ENCODE results near the gene ZNF346. TPM values are rescaled to one million over a fixed set of nuclear protein-coding genes. Genes with fewer than 3 reads are reported as not detected.
"Not testable (repeated sequence)": the region's sequence is repeated elsewhere in the genome, so short reads cannot be mapped to it uniquely, and the experiment has no call there.

ZNF346 gene
- polyA plus RNA-seq, 12 donors: 11.6 to 28.9 (median 14.8) TPM; not detected in 1

- peak; percentile 79 for DNase-seq
Observed at GRCh38 chr5:177005619-177006264, 16.8 kb upstream of the ZNF346 start.

GRCh38 chr5:177006265-177006972 is 16.1 kb upstream of the ZNF346 start, which contains the start of gene UIMC1:
TSS of gene UIMC1 (minus strand) at chr5:177006779. CDS start at chr5:176982615, 24,164 bp downstream.
- DNase-seq: peak; percentile 93

GRCh38 chr5:177008716-177009115 is 13.8 kb upstream of the ZNF346 start:
- DNase-seq: no peak

- no peak for DNase-seq
Observed at GRCh38 chr5:177010153-177010552, 12.3 kb upstream of the ZNF346 start.

GRCh38 chr5:177015156-177015555 is 7.3 kb upstream of the ZNF346 start:
- DNase-seq: no peak

- peak; percentile 14 for DNase-seq
Observed at GRCh38 chr5:177018341-177018740, 4.2 kb upstream of the ZNF346 start.

- no peak for DNase-seq
Observed at GRCh38 chr5:177020033-177020432, 2.5 kb upstream of the ZNF346 start.

GRCh38 chr5:177023303-177023664 is 788 bp downstream of the ZNF346 start:
- peak; percentile 15 for DNase-seq

GRCh38 chr5:177024559-177024958 is 2.1 kb downstream of the ZNF346 start:
- DNase-seq: no peak

- DNase-seq: no peak
Observed at GRCh38 chr5:177025101-177025601, 2.7 kb downstream of the ZNF346 start.

GRCh38 chr5:177027665-177028064 is 5.2 kb downstream of the ZNF346 start:
- no peak for DNase-seq

- no peak for DNase-seq
Observed at GRCh38 chr5:177029498-177029897, 7.0 kb downstream of the ZNF346 start.

GRCh38 chr5:177035976-177036375 is 13.5 kb downstream of the ZNF346 start:
- DNase-seq: no peak

- DNase-seq: no peak
Observed at GRCh38 chr5:177036443-177036842, 13.9 kb downstream of the ZNF346 start.

- DNase-seq: no peak
Observed at GRCh38 chr5:177036921-177037320, 14.4 kb downstream of the ZNF346 start.

- DNase-seq: no peak
Observed at GRCh38 chr5:177040814-177041420, 18.4 kb downstream of the ZNF346 start.

GRCh38 chr5:177041936-177042335 is 19.4 kb downstream of the ZNF346 start:
- no peak for DNase-seq

GRCh38 chr5:177043114-177043513 is 20.6 kb downstream of the ZNF346 start:
- no peak for DNase-seq

GRCh38 chr5:177043958-177044357 is 21.5 kb downstream of the ZNF346 start:
- DNase-seq: no peak

GRCh38 chr5:177044641-177045040 is 22.1 kb downstream of the ZNF346 start:
- no peak for DNase-seq

- DNase-seq: no peak
Observed at GRCh38 chr5:177045631-177046030, 23.1 kb downstream of the ZNF346 start.

GRCh38 chr5:177048531-177048930 is 26.0 kb downstream of the ZNF346 start:
- not testable (repeated sequence) for DNase-seq

- DNase-seq: no peak
Observed at GRCh38 chr5:177049285-177049684, 26.8 kb downstream of the ZNF346 start.
